ENCODE results near the gene DDX27. TPM values are rescaled to one million over a fixed set of nuclear protein-coding genes. Genes with fewer than 3 reads are reported as not detected.

DDX27 gene
- total RNA-seq, 1 experiment from 2014 or later, result 54.8 TPM

GRCh38 chr20:49230021-49230420, 10.8 kb downstream of the DDX27 start (continued):
- no peak for TF ChIP-seq AR (CRISPR knock-in tag; IDR thresholded peaks at IDR 0.05)
- TF ChIP-seq TEAD1 (CRISPR knock-in tag; IDR thresholded peaks at IDR 0.05), result no peak
- TF ChIP-seq ERG (CRISPR knock-in tag; IDR thresholded peaks at IDR 0.05), result no peak
- no peak for TF ChIP-seq EMX1 (CRISPR knock-in tag; IDR thresholded peaks at IDR 0.05)
- no peak for TF ChIP-seq ATF2 (CRISPR knock-in tag; IDR thresholded peaks at IDR 0.05; ENCODE audit: borderline replicate concordance, low read depth)
- TF ChIP-seq TP53 (CRISPR knock-in tag; IDR thresholded peaks at IDR 0.05), result no peak
- TF ChIP-seq NR2C2 (CRISPR knock-in tag; IDR thresholded peaks at IDR 0.05), result no peak

- Mint-ChIP-seq H3K36me3 (peaks cover 69% of the 10 kb centered on the region), H3K4me1 (no peaks in the 10 kb centered on the region), H3K4me3 (no peak overlapping the region), H3K27me3 (ENCODE audit: low read depth) (no peaks in the 10 kb centered on the region), H3K27ac (no peak overlapping the region), H3K9me3 (no peaks in the 10 kb centered on the region)
- POLR2A ChIA-PET, result no interaction called here
- ATAC-seq (no peak), DNase-seq (ENCODE audit: low spot score) (no peak)
- CTCF ChIA-PET, result no interaction called here
- TF ChIP-seq NR3C1 (CRISPR knock-in tag; conservative IDR thresholded peaks at IDR 0.05; ENCODE audit: low read depth) (no peak), TEAD4 (CRISPR knock-in tag; IDR thresholded peaks at IDR 0.05) (no peak), MLX (CRISPR knock-in tag; IDR thresholded peaks at IDR 0.05) (no peak), E2F4 (CRISPR knock-in tag; IDR thresholded peaks at IDR 0.05; ENCODE audit: borderline replicate concordance, low read depth) (no peak), ESRRA (CRISPR knock-in tag; IDR thresholded peaks at IDR 0.05; ENCODE audit: borderline replicate concordance) (no peak), STAT6 (CRISPR knock-in tag; conservative IDR thresholded peaks at IDR 0.05; ENCODE audit: low read depth) (no peak), ERG (CRISPR knock-in tag; IDR thresholded peaks at IDR 0.05) (no peak), NR2C2 (CRISPR knock-in tag; IDR thresholded peaks at IDR 0.05) (no peak), TCF7 (CRISPR knock-in tag; IDR thresholded peaks at IDR 0.05; ENCODE audit: low read depth) (no peak), MAX (CRISPR knock-in tag; IDR thresholded peaks at IDR 0.05) (no peak), ATF2 (CRISPR knock-in tag; IDR thresholded peaks at IDR 0.05; ENCODE audit: borderline replicate concordance, low read depth) (no peak), PREB (CRISPR knock-in tag; IDR thresholded peaks at IDR 0.05; ENCODE audit: borderline replicate concordance) (no peak), JUN (CRISPR knock-in tag; IDR thresholded peaks at IDR 0.05) (no peak), SMAD4 (CRISPR knock-in tag; IDR thresholded peaks at IDR 0.05) (no peak)
Observed at GRCh38 chr20:49230561-49231133, 11.4 kb downstream of the DDX27 start.
